ENCODE measurements around the gene CEP76.

DNA sequence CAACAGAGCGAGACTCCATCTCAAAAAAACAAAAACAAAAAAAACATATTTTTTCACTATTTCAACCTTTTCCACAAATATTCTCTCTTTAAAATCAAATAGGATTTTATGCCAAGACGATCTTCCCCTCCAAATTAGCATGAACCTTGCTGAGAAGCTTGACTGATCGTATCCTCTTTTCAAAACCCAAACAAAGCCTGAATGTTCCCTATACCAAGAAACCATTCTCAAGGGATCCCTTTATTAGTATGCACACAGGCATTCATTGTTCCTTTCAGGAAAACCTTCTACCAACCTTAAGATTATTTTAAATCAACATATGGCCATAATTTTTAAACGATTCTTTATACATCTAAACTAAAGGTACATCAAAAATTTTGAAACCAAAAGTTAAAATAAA, 50.9 kb downstream of the CEP76 start:
- TF ChIP-seq, protein P1, sequence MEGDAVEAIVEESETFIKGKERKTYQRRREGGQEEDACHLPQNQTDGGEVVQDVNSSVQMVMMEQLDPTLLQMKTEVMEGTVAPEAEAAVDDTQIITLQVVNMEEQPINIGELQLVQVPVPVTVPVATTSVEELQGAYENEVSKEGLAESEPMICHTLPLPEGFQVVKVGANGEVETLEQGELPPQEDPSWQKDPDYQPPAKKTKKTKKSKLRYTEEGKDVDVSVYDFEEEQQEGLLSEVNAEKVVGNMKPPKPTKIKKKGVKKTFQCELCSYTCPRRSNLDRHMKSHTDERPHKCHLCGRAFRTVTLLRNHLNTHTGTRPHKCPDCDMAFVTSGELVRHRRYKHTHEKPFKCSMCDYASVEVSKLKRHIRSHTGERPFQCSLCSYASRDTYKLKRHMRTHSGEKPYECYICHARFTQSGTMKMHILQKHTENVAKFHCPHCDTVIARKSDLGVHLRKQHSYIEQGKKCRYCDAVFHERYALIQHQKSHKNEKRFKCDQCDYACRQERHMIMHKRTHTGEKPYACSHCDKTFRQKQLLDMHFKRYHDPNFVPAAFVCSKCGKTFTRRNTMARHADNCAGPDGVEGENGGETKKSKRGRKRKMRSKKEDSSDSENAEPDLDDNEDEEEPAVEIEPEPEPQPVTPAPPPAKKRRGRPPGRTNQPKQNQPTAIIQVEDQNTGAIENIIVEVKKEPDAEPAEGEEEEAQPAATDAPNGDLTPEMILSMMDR (IDR thresholded peaks at IDR 0.05) = no peak
- no peak for TF ChIP-seq POLR2A (IDR thresholded peaks at IDR 0.05)

All from Peyer's patch (tissue), 4 donors.